CD14-positive monocyte (primary cell): ENCODE results near the gene LIN28B. TPM values are rescaled to one million over a fixed set of nuclear protein-coding genes. Genes with fewer than 3 reads are reported as not detected.
"Not testable (repeated sequence)": the region's sequence is repeated elsewhere in the genome, so short reads cannot be mapped to it uniquely, and the experiment has no call there.

Experiments
- DNase-seq, 3 donors: peaks; one replicate each; pipeline ENCODE4 v3.0.0-alpha.2; 2011 to 2022
- H2AFZ ChIP-seq: 2 replicates; pipeline ENCODE4 v1.6.0; 2012; ENCODE audit warnings: mild to moderate bottlenecking, low read depth, low read length, inconsistent platforms; ENCODE audit not compliant: insufficient read depth, poor library complexity, severe bottlenecking
- H3K27ac ChIP-seq, 2 donors: 1 replicate in 1 of 2; 2 replicates in 1 of 2; pipeline ENCODE4 v1.5.1; 2012 to 2013; ENCODE audit warnings: low read length in 2 of 2, control low read depth in 1 of 2, inconsistent platforms in 1 of 2, low read depth in 1 of 2, mild to moderate bottlenecking in 1 of 2
- H3K27me3 ChIP-seq, 2 donors: one replicate each; pipeline versions ENCODE4 v1.6.0 to v1.6.1; 2011 to 2013; ENCODE audit warnings: low read length in 2 of 2; ENCODE audit not compliant: control insufficient read depth in 2 of 2, insufficient read depth in 2 of 2
- H3K36me3 ChIP-seq, 2 donors: replicated peaks in 1 of 2; 1 replicate in 1 of 2; 2 replicates in 1 of 2; pipeline versions ENCODE4 v1.5.1 to v1.6.1; 2012 to 2013; ENCODE audit warnings: low read length in 2 of 2, control low read depth in 1 of 2, inconsistent platforms in 1 of 2, mild to moderate bottlenecking in 1 of 2; ENCODE audit not compliant: insufficient read depth in 2 of 2, control insufficient read depth in 1 of 2
- H3K4me1 ChIP-seq, 2 donors: 1 replicate in 1 of 2; 2 replicates in 1 of 2; pipeline versions ENCODE4 v1.5.1 to v1.6.1; 2012 to 2013; ENCODE audit warnings: low read length in 2 of 2, control low read depth in 1 of 2, inconsistent platforms in 1 of 2, mild to moderate bottlenecking in 1 of 2, moderate library complexity in 1 of 2; ENCODE audit not compliant: insufficient read depth in 2 of 2, control insufficient read depth in 1 of 2
- H3K4me2 ChIP-seq: replicated peaks from 2 replicates; pipeline ENCODE3; 2012; ENCODE audit warnings: low read length, moderate library complexity, mild to moderate bottlenecking; ENCODE audit not compliant: poor library complexity, severe bottlenecking; ENCODE audit errors: extremely low read depth
- H3K4me3 ChIP-seq, 3 experiments: fragments of 200-600 bp in 1 of 3; sonication (generic) in 1 of 3; replicated peaks in 1 of 3; 1 replicate in 2 of 3; 2 replicates in 1 of 3; pipeline ENCODE4 v1.5.1; 2011 to 2013; ENCODE audit warnings: low read length in 3 of 3, mild to moderate bottlenecking in 3 of 3, control low read depth in 2 of 3, low read depth in 2 of 3, inconsistent platforms in 1 of 3, moderate library complexity in 1 of 3
- H3K79me2 ChIP-seq: 2 replicates; pipeline ENCODE4 v1.6.0; 2012; ENCODE audit warnings: mild to moderate bottlenecking, control low read depth, inconsistent platforms, low read length, moderate library complexity; ENCODE audit not compliant: insufficient read depth
- H3K9ac ChIP-seq: 2 replicates; pipeline ENCODE4 v1.6.0; 2017; ENCODE audit warnings: low read length, mild to moderate bottlenecking; ENCODE audit not compliant: insufficient read depth, poor library complexity, severe bottlenecking
- H3K9me3 ChIP-seq, 2 donors: replicated peaks in 1 of 2; 1 replicate in 1 of 2; 2 replicates in 1 of 2; pipeline versions ENCODE4 v1.5.1 to v1.6.1; 2012 to 2013; ENCODE audit warnings: low read length in 2 of 2, control low read depth in 1 of 2; ENCODE audit not compliant: control insufficient read depth in 1 of 2, insufficient read depth in 1 of 2
- H4K20me1 ChIP-seq: 2 replicates; pipeline ENCODE4 v1.6.0; 2012; ENCODE audit warnings: mild to moderate bottlenecking, low read length, control low read depth, moderate library complexity; ENCODE audit not compliant: insufficient read depth
- H3K27ac Mint-ChIP-seq, 7 donors: one replicate each; pipeline ENCODE4 v1.8.0; 2020; ENCODE audit warnings: mild to moderate bottlenecking in 7 of 7, mixed read lengths in 7 of 7, moderate library complexity in 6 of 7, inconsistent platforms in 2 of 7
- H3K27me3 Mint-ChIP-seq, 3 donors: one replicate each; pipeline ENCODE4 v1.8.0; 2021 to 2022; ENCODE audit warnings: low read depth in 3 of 3, mild to moderate bottlenecking in 3 of 3, mixed read lengths in 3 of 3, moderate library complexity in 3 of 3, inconsistent platforms in 1 of 3
- H3K36me3 Mint-ChIP-seq, 2 donors: one replicate each; pipeline ENCODE4 v1.8.0; 2020; ENCODE audit warnings: mixed read lengths in 2 of 2, inconsistent platforms in 1 of 2, mild to moderate bottlenecking in 1 of 2
- H3K4me1 Mint-ChIP-seq: one replicate; pipeline ENCODE4 v1.8.0; 2020; ENCODE audit warnings: mild to moderate bottlenecking, mixed read lengths
- H3K4me3 Mint-ChIP-seq, 2 donors: one replicate each; pipeline ENCODE4 v1.8.0; 2020; ENCODE audit warnings: mild to moderate bottlenecking in 2 of 2, mixed read lengths in 2 of 2, moderate library complexity in 1 of 2
- H3K9me3 Mint-ChIP-seq, 7 donors: one replicate each; pipeline ENCODE4 v1.8.0; 2020 to 2022; ENCODE audit warnings: mixed read lengths in 7 of 7, mild to moderate bottlenecking in 6 of 7, moderate library complexity in 6 of 7, inconsistent platforms in 2 of 7
- WGBS: methylation state at CpG from one replicate; pipeline ENCODE4 v1.1.5; 2013; ENCODE audit warnings: missing lambda C conversion rate; ENCODE audit not compliant: insufficient coverage; 5-methylcytosine and 5-hydroxymethylcytosine counted together
- intact Hi-C, 2 donors: fragments of 100-400 bp; cut with micrococcal nuclease; formaldehyde crosslinking; loops; one replicate each; pipeline versions ENCODE4 v1.15.0 to v1.15.1; 2023
- polyA plus RNA-seq, 3 donors: library from polyadenylated mRNA; depleted of rRNA in 1 of 3; unstranded in 2 of 3; stranded (reverse) in 1 of 3; fragments of 300-500 nt in 2 of 3; fragments of >200 nt in 1 of 3; fragmentation: Illumina TruSeq in 2 of 3; gene quantifications; 1 replicate in 2 of 3; 2 replicates in 1 of 3; pipeline ENCODE4 v1.2.3, GENCODE V29; 2012 to 2021
- TF ChIP-seq, protein P1 (sequence below): fragments of 200-600 bp; IDR thresholded peaks from one replicate; pipeline ENCODE4 v1.8.0; 2022; ENCODE audit warnings: antibody characterized with exemption, mild to moderate bottlenecking

The LIN28B gene
- polyA plus RNA-seq, 3 donors: not detected

GRCh38 chr6:104952911-104953399 is 4.0 kb upstream of the LIN28B start:
- DNase-seq: no peak
- no peak overlapping the region for H2AFZ ChIP-seq
- H3K27ac Mint-ChIP-seq: no peak overlapping the region
- TF ChIP-seq, protein P1, sequence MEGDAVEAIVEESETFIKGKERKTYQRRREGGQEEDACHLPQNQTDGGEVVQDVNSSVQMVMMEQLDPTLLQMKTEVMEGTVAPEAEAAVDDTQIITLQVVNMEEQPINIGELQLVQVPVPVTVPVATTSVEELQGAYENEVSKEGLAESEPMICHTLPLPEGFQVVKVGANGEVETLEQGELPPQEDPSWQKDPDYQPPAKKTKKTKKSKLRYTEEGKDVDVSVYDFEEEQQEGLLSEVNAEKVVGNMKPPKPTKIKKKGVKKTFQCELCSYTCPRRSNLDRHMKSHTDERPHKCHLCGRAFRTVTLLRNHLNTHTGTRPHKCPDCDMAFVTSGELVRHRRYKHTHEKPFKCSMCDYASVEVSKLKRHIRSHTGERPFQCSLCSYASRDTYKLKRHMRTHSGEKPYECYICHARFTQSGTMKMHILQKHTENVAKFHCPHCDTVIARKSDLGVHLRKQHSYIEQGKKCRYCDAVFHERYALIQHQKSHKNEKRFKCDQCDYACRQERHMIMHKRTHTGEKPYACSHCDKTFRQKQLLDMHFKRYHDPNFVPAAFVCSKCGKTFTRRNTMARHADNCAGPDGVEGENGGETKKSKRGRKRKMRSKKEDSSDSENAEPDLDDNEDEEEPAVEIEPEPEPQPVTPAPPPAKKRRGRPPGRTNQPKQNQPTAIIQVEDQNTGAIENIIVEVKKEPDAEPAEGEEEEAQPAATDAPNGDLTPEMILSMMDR: no peak
- H3K4me1 Mint-ChIP-seq: peaks cover 7% of the 10 kb centered on the region
- H3K27ac ChIP-seq: no peak overlapping the region
- intact Hi-C loops: no loop called here
- H3K36me3 ChIP-seq: no peaks in the 10 kb centered on the region
- H3K9me3 Mint-ChIP-seq: peaks cover 4 to 24% (median 12%) of the 10 kb centered on the region in 7 donors
- H3K4me3 ChIP-seq: no peak overlapping the region
- H3K27me3 ChIP-seq: peaks cover 74 to 89% of the 10 kb centered on the region in 2 donors
- no peaks in the 10 kb centered on the region for H4K20me1 ChIP-seq
- peak overlapping the region; percentile 2 for H3K4me2 ChIP-seq
- peak overlapping the region in 1 of 2 donors; percentile 87 for H3K4me3 Mint-ChIP-seq
- no peaks in the 10 kb centered on the region for H3K4me1 ChIP-seq
- no peak overlapping the region for H3K9ac ChIP-seq
- peaks cover 5 to 8% of the 10 kb centered on the region in 2 donors for H3K36me3 Mint-ChIP-seq
- H3K9me3 ChIP-seq: peaks cover 0 to 29% of the 10 kb centered on the region in 2 donors
- peaks cover 63 to 78% (median 77%) of the 10 kb centered on the region in 3 donors for H3K27me3 Mint-ChIP-seq
- no peaks in the 10 kb centered on the region for H3K79me2 ChIP-seq
- 17% methylated on average over 16 of the region's 33 CpGs for WGBS

DNA sequence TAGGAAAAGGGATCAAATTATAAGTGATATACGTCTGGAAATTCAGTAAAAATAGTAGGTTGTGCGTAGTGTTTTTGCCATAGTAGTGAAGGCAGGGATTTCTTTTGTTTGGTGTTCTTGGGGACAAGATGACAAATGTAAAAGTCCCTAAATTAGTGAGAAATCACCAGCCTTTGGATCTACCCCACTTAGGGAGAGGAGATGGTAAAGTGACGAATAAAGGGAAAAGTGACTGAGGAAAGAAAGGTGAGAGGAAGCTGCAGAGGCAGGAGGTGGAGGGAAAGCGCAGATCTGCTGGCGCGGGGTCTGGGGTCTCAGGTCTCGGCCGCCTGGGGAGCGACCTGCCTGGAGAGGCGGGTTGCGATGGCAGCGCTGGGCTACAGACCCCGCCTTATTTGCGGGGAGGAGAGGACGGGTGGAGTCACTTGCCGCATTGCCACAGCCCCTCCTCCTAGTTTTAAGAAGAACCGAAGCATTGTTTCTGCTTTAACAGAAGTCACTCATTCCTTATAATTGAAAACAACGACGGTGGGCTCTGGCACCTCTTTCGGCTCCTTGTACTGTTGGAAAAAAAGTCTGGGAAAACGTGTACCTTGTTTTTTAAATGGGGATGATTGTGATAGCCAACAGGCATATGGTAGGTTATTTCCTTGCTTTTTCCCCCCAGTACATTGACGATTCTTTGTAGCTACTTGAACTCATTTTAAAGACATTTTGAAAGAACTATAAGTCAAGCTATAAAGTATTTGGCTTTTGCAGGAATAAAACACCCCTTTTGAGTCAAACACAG is 3.3 kb upstream of the LIN28B start:
- H2AFZ ChIP-seq, H3K4me1 Mint-ChIP-seq, H3K9ac ChIP-seq, H3K27ac ChIP-seq, H3K36me3 ChIP-seq, H3K79me2 ChIP-seq, H3K4me3 ChIP-seq, intact Hi-C loops, H3K4me1 ChIP-seq, DNase-seq, H3K36me3 Mint-ChIP-seq, H4K20me1 ChIP-seq, H3K27ac Mint-ChIP-seq, H3K4me2 ChIP-seq: not testable (repeated sequence)
- peaks cover 4 to 24% (median 12%) of the 10 kb centered on the region in 7 donors for H3K9me3 Mint-ChIP-seq
- H3K4me3 Mint-ChIP-seq: peak overlapping the region in 1 of 2 donors; percentile 87
- peaks cover 70 to 82% (median 81%) of the 10 kb centered on the region in 3 donors for H3K27me3 Mint-ChIP-seq
- WGBS: 0% methylated on average over 8 of the region's 22 CpGs
- H3K27me3 ChIP-seq: peaks cover 80 to 95% of the 10 kb centered on the region in 2 donors
- H3K9me3 ChIP-seq: peaks cover 0 to 35% of the 10 kb centered on the region in 2 donors
